NCI-H2171 (cell line): ENCODE measurements around the gene BACE2.
"Not testable (repeated sequence)": the region's sequence is repeated elsewhere in the genome, so short reads cannot be mapped to it uniquely, and the experiment has no call there.

Source experiments
- DNase-seq: peaks from one replicate; lab custom pipeline; 2025; lab: John Stamatoyannopoulos, UW

The BACE2 gene

DNA sequence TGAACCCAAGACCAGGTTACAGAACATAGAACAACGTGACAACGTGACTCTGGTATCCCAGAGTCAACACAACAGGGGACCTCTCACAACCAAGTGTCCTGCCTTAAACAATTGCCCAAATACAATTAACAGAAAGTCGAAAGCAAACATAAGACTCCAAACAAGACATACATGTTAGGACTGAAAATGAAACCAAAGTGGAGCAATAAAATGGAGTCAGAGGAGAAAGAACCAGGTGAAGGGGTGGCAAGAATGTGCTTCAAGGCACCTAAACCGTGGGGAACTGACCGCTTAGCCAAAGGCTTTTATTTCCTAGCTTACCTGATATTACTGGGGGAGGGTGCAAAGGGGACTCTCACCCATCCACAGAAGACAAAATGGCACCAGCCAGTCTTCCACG lies 17.8 kb downstream of the BACE2 start:
- no peak for DNase-seq

DNA sequence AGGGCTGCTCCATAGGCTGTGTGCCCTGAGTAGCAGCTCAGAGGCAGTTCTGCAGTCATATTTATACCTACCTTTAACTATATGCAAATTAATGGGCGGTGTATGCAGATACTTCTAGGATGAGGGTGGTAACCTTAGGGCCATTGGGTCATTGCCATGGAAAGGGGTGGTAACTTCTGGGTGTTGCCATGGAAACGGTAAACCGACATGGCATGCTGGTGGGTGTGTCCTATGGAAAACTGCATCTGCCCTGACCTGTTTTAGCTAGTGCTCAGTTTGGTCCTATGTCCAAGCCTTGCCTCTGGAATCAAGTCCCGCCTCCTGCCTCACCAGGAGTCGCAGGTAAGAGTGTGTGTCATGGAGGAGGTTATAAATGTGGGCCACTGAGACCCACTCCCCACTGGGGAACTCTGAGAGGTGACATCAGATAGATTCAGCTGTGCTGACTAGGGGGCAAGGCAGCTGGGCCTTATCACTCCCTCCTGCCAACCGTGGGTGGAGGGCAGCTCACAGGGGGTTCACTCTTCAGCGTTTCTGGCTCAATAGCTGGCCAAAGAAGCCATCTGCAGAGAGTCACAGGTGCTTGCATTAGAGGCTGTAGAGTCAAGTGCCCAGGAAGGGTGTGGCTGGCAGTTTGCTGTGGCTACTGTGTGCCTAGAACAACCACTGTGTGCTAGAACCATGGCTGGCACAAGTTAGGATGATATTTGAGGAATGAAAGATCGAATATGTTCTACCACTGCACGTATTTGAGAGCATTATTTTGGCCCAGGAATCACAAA lies 19.0 kb downstream of the BACE2 start:
- no peak for DNase-seq

DNA sequence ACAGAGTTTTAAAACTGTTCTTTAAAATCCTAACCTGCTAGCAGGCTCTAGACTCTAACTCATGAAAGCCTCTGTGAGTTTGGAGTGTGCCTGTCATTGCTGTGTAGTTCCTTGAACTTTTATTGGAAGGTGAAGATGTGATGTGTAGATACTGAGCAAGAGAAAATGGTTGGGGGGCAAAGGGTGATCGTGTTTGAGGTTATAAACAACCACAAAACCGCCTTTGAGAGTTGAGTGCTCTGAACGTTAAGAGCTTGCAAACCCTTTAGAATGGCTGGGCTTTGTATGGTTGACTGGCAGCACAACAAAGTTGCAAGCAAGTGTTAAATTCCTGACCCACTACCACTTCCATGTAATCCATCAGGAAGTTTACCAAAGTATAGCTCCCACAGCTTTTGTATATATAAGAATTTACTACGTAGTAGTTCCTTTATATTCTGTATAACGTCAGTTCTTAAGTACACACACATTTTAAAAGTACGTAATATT lies 19.6 kb downstream of the BACE2 start:
- DNase-seq = no peak

DNA sequence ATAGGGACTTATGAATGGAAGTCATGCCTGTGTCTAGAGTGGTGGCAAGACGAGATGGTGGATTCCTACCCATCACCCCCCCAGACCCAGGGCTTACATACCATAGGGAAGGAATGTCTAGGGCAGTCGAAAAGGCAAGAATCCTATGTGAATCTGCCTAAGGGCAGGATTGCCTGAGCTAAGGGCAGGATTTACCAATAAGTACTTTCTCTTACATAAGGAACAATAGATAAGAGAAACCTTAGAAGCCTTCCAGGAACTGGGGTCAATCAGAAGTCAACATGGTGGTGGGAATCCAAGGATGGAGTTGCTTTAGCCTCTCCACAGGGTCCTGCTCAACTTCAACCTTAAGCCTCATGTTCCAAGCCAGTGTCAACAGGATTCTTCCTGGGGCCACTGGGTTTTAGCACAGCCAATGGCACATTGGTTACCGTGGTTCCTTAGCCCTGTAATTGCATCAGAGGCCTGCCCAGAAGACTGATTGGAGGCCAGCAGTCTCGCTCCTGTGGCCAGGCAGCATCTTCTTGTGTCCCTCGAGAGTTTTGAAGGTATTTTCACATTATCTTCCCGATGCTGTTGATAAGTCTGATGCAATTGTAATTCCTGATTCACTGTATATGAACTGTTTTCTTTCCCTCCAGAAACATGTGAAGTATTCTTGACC lies 20.7 kb downstream of the BACE2 start:
- DNase-seq = no peak

DNA sequence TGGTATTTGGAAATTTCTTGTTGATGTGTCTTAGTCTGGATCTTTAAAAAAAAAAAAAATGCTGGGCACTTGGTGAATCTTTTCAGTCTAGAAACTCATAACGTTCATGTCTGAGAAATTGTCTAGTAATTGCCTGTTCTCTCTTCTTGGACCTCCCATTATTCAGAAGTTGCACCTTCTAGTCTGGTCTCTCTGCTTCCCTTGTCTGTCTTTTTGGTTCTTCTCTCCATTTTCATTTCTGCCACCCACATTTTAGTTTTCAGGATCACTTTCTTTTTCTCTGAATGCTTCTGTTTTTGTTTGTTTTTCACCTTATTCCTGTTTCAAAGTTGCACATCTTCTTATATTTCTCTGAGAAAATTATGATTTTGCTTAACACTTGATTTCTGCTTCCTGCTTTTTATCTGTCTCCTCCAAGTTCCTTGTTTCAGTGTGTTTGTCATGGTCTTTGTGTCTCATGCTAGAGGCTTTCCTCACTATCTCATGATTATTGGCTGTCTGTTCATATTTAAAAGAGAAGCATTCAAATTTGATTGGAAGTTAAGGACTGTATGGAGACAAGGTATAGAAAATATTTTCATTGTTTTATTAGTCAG lies 21.3 kb downstream of the BACE2 start:
- DNase-seq = no peak

DNA sequence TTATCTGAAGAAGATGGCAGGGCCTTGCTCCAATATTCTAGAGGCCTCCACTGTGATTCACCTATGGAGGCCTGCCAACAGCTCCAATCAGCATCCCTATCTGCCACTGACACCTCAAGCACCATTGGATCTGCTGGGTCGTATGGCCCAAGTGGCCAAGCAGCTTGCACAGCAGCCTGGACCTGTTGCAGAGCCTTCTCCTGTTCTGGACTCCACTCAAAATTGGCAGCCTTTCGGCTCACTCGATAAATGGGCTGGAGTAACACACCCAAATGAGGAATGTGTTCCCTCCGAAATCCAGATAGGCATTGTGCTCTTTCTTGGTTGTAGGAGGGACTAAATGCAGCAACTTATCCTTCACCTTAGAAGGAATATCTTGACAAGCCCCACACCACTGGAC lies 24.6 kb downstream of the BACE2 start:
- not testable (repeated sequence) for DNase-seq

DNA sequence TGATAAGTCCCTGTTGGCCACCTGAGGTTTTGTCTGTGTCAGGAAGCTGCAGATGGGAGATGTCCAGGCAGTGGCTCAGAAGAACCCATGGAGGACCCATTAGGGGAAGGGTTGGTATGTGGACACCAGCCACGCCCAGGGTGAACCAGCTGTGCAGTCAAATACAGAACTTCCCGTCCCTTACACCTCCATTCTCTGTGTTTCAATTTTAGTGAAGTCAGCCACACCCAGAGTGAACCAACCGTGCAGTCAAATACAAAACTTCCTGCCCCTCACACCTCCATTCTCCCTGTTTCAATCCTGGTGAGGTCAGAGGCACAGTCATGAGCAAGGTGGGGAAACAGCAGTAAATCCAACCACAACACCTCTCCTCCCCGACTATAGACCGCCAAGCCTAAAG lies 27.4 kb downstream of the BACE2 start:
- no peak for DNase-seq

DNA sequence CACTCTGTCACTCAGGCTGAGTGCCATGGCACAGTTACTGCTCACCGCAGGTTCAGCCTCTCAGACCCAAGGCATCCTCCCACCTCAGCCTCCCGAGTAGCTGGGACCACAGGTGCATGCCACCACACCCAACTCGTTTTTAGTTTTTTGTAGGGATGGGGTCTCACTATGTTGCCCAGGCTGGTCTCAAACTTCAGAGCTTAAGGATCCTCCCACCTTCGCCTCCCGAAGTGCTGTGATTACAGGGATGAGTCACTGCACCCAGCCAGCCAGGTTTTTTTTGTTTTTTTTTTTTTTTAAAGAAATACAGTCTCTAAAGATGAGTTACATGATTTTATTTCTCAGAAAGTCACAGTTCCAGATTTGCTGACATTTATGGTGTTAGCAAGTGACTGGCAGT lies 29.0 kb downstream of the BACE2 start:
- DNase-seq = no peak

DNA sequence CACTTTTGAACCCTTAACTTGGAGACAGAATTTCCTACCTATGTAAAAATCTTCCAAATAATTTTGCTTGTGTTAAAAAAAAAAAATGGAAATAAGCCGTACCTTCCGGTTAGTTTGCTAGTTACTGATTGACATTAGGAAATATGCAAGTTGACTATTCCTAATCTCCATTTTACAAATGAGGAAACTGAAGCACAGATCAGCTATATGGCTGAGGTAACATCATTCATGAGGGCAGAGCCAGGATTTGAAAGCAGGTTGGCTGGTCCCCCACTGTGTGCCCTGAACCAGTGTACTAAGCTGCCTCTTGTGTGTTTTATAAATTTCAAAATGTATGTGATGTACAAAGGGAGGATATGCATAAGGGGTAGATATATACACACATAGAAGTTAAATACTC lies 29.6 kb downstream of the BACE2 start:
- no peak for DNase-seq

DNA sequence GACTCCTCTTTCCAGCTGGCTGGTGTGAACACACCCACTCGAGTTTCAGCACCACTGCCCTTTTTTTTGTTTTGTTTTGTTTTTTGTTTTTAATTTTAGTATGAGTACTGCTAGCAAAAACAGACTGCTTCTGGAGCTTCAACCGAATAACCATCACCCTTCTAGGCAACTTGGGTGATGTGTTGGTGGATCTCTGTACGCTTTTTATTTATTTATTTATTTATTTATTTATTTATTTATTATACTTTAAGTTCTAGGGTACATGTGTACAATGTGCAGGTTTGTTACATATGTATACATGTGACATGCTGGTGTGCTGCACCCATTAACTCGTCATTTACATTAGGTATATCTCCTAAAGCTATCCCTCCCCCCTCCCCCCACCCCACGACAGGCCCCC lies 30.7 kb downstream of the BACE2 start:
- DNase-seq = not testable (repeated sequence)

DNA sequence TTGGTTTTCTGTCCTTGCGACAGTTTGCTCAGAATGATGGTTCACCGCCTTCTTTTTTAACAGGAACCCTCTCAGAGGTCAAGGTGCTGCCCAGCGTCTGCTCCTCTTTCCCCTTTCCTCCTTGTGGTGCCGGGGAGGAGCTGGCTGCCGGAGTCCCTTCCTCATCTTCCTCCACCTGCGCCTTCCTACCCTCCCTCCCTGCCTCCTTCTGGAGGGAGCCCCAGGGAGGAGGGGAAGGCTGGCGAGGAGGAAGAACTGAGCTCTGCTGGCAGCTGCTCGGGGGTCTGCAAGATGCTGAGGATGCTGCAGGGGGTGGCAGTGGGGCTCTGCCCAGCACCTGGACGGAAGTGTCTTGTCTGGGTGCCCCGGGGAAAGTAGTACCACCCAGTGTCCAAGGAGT lies 31.2 kb downstream of the BACE2 start:
- DNase-seq = no peak

DNA sequence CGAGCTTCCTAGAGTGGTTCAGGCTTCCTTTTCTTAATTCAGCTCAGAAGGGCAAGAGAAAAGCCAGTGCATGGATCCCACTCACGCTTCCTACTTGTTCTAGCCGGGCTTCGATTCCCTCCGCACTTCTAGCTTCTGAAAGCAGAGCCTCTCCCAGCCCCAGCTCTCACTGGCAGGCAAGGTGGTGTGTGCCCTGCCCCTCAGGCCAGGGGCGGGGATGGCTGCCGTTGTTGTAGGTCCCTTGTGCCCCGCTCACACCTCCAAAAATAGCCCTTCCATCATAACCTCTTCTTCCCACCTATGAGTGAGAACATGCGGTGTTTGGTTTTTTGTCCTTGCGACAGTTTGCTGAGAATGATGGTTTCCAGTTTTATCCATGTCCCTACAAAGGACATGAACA lies 31.6 kb downstream of the BACE2 start:
- no peak for DNase-seq

DNA sequence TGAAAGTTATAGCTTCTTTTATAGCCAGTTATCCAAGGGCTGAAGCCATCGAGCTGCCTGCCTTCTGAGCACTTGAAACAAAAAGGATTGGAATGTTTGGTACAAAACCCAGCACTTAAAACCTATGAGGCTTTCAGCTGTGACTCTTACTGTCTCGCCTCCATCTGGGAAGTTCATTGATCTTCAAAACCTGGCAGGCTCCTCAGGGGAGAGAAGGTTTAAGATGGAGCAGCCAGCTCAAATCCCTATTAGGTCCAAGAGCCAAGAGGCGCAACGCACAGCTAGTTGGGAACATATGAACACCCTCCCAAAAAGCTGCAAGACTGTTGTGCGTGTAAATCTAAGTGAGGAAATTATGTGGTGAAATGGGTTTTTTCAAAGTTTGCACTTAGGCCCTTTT lies 33.4 kb downstream of the BACE2 start:
- DNase-seq = no peak

DNA sequence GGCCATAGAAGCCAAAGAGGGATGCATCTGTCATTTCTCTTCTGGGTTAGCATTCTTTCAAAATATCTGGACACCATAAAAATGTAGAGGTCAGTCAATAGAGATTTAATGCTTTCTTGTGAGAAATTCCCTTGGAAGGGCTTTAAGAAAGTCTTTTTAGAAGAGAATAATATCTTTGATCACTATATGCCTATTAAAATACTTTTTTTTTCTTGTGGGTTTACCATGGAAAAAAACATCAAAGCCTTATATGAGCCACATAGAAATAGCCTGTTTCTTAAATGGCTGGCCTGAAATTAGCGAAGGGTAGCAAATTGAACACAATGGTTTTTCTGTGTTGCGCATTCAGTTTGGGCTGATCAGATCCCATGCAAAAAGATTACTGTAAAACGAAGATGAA lies 36.8 kb downstream of the BACE2 start:
- DNase-seq = no peak

DNA sequence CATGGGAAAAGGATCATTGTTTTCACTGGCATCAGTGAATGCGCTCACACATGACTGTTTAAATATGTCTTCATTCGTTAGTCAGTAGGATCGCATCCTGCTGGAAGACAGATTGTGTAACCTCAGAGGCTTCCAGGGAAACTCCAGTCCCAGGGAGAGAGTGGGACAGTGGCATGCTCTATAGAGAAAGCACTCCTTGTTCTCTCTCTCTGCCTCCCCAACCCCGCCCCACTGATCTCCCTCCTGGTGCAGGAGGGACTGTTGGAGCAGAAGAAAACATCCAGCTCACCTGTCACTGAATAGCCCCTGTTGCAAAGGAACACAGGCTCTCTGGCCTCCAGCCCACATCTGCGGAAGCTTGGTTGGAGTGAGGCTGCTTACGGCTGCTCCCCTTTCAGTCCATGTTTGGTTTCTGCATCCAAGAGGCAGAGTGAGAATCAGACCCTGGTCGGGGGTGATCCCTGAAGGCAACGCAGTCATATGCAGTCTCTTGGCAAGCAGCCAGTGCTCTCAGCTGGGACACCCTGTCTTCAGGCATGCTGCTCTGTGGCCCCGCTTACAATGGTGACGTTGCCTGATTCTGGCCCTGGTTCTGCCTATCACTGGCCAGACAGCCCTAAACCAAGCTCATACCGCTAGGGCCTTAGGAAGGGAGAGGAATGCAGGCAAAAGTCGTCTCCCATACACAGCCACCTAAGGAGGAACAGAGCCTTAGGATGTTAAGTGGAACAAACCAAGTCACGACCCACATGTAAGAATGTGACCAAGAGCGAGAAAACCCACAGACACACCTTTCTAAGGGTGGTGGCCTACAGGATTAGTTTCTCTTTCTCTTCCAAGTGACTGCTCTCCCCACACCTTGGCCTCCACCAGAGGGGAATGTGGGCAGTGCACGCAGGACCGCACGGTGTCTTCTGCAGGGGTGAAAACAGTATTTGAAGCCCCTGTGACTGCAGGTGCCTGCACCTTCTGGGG lies 39.7 kb downstream of the BACE2 start:
- no peak for DNase-seq

DNA sequence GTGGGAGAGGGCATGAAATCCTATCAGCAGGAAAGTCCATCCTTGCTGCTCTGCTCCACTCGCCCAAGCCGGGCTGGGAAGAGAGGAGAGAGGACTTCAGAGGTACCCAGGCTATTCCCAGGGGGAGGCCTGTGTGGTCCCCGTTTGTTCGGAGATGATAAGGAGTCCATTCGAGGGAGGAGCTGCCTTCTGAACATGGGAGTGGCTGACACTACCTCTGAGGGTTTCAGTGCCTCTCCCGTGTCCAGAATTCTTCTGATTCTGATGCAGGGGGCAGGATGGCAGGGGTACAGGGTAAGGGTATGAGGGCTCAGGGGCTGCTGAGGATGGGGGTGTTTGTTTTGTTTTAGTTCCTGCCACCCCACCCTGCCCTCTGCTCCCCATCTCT lies 40.4 kb downstream of the BACE2 start:
- no peak for DNase-seq

DNA sequence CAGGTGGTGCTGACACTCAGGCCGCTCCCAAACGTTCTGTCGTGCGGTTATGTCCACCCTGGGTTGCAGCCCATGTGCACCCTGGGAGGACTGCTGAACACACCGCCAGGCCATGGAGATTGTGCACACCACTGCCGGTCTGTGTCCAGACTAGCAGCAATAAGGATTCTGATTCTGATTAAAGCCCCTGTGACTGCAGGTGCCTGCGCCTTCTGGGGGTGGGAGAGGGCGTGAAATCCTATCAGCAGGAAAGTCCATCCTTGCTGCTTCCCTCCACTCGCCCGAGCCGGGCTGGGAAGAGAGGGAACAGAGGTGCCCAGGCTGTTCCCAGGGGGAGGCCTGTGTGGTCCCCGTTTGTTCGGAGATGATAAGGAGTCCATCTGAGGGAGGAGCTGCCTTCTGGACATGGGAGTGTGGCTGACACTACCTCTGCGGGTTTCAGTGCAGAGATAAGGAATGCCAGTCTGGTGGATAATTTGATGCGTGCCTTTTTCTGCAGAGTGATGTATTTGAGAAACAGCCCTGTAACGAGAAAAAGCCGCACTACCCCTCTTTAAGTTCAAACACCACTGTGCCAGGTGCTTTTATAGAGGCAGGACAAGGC lies 41.2 kb downstream of the BACE2 start:
- DNase-seq = no peak

DNA sequence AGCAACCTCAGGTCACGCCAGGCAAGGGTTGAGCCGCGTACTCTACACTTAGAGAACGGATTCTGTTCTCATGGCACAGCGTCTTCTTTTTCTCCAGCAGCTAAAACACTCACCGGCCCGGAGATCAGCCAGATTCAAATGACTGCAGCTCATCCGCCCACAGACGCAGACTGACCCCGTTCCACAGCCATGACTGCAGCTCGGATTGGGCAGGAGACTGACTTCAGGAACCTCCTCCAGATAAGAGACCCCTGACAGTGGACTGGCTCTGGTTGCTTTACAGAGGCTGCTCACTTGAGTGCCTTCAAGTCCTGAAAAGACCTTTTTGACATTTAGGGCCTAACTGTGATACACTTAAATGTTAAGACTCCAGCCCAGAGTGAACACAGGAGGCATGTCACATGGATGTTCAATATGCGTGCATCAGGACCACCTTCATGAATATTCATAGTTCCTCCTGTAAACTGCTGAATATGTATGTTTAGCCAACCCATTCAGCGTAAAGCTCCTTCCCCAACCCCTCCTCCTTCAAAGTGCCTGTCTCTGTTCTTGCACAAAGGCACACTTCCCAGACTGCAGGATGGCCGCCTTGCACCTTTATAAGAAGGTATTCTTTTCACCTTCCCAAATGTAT lies 42.6 kb downstream of the BACE2 start:
- no peak for DNase-seq

DNA sequence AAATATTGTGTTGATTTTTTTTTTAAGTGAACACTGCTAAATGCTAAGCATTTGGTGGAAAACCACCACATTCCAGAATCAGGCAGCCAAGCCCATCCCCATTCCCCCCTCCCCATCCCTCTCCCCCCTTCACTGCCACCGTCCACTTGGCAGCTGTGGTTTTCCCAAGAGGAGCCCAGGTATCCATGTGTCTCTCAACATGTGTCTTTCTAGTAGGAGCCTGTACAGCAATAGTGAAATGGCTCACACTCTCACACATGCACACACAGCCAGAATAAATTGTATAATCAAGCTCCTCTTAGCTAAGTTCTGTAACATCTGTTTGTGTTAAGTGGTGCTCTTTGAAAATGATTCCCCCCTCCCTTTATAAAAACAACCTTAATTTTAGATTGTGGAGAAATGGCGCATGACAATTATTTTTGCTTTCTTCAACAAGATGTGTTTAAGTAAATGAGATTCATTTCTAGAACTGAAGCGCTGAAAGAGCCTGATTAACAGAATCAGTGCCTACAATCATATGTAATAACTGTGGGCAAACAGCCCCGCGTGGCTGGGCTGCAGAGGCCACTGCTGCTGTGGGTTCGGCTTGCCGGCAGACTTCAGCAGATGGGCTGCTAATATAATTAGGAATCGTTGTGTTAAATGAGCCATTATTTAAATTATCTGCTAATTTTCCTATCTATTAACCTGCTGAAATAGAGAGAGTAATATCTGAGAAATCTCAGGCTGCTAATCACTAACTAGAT lies 43.3 kb downstream of the BACE2 start:
- DNase-seq = no peak

DNA sequence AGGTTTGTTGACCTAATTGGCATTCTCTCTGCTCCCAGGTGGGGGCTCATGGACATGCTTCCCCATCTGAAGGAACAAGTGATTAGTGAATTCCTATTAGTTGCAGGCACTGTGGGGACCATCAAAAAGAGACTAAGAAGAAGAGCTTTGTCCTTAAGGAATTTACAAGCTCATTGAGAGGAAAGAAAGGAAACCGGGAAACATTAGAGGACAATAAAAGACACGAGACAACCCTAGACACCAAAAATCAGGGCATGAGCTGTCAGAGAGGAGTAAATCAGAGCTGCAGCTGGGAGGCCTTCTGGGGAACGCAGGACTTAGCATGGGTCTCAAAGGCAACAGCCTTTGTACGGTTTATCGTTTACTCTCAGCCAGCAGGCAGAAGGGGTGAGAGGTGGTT lies 45.1 kb downstream of the BACE2 start:
- no peak for DNase-seq
